Activated naive CD8-positive, alpha-beta T cell treated with anti-CD3 and anti-CD28 coated beads, Interleukin-2, amount 50 U/mL, for 24 hours (primary cell): Measurements from ENCODE around the gene HOXD3.

Experiments used
- ATAC-seq: fragments of 150-1000 bp; cut with Tn5 transposase; one replicate; pipeline ENCODE4 v1.10.0; 2021
- DNase-seq: peaks from one replicate; pipeline ENCODE4 v3.0.0; 2021
- H3K27ac Mint-ChIP-seq: one replicate; pipeline ENCODE4 v1.8.0; 2021; ENCODE audit warnings: mild to moderate bottlenecking, mixed read lengths
- H3K27me3 Mint-ChIP-seq: one replicate; pipeline ENCODE4 v1.8.0; 2021; ENCODE audit warnings: mixed read lengths
- H3K36me3 Mint-ChIP-seq: one replicate; pipeline ENCODE4 v1.8.0; 2021; ENCODE audit warnings: low read depth, mixed read lengths
- H3K4me1 Mint-ChIP-seq: one replicate; pipeline ENCODE4 v1.8.0; 2021; ENCODE audit warnings: mixed read lengths
- H3K4me3 Mint-ChIP-seq: one replicate; pipeline ENCODE4 v1.8.0; 2021; ENCODE audit warnings: mild to moderate bottlenecking, moderate library complexity, mixed read lengths
- H3K9me3 Mint-ChIP-seq: one replicate; pipeline ENCODE4 v1.8.0; 2021; ENCODE audit warnings: mixed read lengths

Gene HOXD3

DNA sequence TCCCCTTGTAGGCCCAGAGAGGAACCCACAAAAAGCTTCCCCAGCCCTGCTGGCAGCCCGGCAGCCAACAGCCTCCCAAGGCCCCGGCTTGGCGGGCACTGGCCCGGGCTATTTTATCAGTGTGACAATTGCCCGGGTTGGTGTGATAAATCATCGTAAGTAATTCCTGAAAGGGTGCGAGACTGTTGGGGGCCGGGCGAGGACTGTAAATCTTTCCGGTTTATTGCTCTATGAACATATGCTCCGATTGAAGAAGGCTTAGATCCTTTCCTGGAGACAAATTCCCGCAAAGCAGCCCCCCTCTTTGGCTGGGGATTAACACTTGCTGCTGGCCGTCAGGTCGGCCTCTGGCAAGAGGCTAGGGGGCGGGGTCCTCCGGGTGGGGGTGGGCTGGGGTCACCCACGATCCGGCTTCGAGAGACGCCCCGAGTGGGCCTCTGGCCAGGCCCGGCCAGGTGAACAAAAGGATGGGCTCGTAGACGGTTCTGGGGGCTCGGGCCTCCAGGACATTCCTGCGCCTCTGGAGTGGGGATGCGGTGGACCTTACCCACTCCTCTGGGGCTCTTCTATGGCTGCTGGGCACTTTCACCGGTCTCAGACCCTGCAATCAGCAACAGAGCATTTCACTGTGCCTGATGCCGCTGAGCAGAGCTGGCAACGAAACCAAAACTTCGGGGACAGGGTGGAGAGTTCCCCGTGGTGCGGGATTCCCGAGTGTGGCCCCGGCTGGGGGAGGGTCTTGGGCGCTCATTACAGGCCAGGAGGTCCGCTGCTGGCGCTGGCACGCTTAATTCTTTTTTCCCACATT lies 2.0 kb downstream of the HOXD3 start:
- H3K9me3 Mint-ChIP-seq = peaks cover 5% of the 10 kb centered on the region
- no peak overlapping the region for H3K4me3 Mint-ChIP-seq
- ATAC-seq = no peak
- H3K36me3 Mint-ChIP-seq = no peaks in the 10 kb centered on the region
- H3K27ac Mint-ChIP-seq = no peak overlapping the region
- H3K4me1 Mint-ChIP-seq = peaks cover 12% of the 10 kb centered on the region
- peaks cover 86% of the 10 kb centered on the region for H3K27me3 Mint-ChIP-seq
- DNase-seq = no peak

DNA sequence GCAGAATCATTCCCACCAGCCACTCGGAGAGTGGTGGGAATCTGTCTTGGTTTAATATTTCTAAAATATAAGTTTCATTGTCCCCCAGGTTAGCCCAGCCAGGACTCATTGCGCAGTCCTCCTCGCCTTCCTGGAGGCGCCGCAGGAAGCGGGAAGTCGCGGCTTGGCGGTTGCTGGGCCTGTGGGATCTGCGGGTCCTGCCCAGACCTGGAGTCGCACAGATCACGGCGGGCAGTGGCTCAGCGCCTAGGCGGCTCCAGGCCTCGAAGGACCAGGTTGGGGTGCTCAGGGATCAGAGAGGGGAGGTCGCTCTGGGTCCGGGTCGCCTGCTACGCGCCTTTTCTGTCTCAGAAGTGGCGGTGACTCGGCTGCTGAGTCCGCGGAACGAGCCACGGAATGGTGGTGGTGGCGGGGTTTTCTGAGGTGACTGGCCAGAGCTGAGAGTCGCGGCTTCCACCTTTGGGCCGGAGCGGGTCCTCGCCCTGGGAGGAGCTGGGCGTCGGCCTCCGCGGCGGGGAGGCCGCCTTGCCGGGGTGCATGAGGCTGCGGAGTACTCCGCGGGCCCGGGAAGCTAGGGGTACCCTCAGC lies 2.6 kb downstream of the HOXD3 start:
- DNase-seq (no peak), ATAC-seq (no peak)
- Mint-ChIP-seq H3K27me3 (peaks cover 86% of the 10 kb centered on the region), H3K9me3 (peaks cover 7% of the 10 kb centered on the region), H3K4me1 (peaks cover 12% of the 10 kb centered on the region), H3K27ac (no peak overlapping the region), H3K4me3 (no peak overlapping the region), H3K36me3 (no peaks in the 10 kb centered on the region)

DNA sequence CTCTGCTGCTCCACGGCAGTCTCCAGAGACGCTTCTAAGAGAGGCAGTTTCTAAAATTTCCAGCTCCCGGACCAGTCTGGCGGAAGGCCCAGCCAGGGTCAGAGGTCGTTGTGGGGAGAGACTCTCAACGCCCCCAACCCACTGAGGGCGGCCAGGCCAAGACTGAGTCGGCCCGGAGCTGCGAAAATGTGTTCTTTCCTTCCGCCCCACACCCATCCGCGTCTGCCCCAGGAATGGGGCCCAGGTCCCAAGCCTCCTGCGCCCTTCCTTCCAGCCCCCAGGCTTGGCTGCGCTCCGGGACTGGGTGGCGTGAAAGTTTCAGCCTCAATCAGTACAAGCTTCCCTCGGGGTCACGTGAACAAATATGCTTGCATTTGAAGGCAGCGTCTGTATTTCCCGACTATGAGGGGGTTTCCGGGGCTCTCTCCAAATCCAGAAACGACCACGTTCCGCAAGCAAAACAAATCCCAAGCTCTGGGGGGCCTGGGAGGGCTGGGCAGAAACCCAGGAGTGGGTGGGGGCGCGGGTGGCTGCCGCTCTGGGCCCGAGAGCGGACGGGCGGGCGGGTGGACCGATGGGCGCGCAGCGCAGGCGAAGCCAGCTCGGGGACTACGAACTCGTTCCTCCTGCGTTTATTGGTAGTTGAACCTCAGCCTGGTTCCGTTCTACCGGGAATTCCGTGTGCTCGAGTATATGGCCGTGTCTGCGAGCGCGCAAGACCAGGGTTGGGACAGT lies 3.3 kb downstream of the HOXD3 start:
- H3K9me3 Mint-ChIP-seq = peaks cover 7% of the 10 kb centered on the region
- no peaks in the 10 kb centered on the region for H3K36me3 Mint-ChIP-seq
- H3K4me3 Mint-ChIP-seq = no peak overlapping the region
- peaks cover 88% of the 10 kb centered on the region for H3K27me3 Mint-ChIP-seq
- DNase-seq (no peak), ATAC-seq (no peak)
- no peak overlapping the region for H3K27ac Mint-ChIP-seq
- peaks cover 12% of the 10 kb centered on the region for H3K4me1 Mint-ChIP-seq

DNA sequence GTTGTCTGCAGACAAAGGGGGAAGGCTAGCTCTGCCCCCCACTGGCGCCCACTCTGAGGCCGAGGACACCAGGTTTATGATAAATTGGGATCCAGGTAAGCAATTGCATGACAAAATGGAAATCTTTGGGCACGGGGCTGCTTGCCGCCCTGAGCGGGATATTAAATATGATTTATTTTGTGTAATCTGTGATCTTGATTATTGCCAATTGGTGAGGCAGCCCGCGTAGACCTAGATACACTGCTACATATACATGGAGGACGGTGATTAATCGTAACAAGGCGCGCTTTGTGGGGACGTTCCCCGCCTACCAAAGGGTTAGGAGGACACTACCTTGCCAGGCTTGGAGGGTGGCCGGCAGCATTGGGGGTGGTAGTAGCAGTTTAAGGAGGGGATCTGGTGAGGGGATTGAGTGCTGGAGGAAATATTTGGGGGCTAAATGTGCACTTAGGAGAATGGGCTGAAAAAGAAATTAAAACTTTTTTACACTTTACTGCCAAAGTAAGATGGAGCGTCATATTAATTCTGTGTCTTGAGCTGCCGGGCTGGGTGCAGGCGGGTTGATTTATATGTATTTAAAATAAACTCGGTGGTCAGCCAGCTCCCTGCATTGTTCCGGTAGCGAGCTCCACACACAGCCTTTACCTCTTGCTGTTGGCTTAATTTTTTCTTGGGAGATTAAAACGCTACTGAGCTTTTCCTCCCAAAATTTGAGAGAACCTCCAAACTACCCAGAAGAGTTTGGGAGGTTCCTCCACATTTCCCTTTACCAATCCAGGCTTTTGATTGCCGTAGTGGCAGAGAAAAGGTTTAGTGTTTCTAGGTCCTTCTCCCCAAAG lies 4.1 kb downstream of the HOXD3 start:
- Mint-ChIP-seq H3K9me3 (peaks cover 7% of the 10 kb centered on the region), H3K27me3 (peaks cover 88% of the 10 kb centered on the region), H3K4me1 (peaks cover 12% of the 10 kb centered on the region), H3K4me3 (no peak overlapping the region), H3K36me3 (no peaks in the 10 kb centered on the region), H3K27ac (no peak overlapping the region)
- ATAC-seq (no peak), DNase-seq (no peak)

DNA sequence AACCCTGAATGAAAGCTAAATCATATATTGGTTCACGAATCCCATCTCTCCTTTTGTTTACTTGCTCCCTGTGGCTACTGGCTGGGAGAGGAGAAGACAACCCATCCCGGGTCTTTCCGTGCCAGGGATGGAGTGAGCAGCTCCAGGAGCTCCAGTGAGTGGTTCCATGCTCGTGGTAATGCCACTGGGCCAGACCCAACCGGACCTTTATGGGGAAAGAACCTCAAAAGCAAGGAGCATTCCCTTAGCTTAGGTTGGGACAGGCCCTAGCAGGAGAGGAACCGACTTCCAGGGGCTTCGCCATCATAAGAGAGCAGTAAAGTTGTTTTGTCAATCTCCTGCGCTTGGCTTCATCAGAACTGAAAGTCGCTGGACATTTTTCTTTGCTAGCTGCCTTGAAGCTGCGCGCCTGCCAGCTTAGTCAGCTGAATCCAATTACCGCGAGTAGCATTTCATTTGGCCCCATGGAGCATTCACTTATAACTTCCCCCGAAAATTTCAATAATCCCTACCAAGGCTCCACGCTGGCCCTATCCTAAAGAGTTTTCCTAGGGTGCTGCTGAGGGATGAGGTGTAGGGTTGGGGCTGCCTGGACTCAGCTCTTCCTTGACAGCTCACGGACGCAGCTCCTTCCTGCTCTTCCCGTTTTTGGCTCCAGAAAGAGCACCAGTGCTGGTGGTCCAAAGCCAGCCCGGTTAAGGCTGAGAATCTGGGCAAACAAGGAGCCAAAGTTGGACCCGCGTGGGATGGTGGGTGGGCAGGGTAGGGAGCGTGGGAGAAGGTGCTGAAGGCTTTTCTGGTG lies 4.9 kb downstream of the HOXD3 start:
- peaks cover 12% of the 10 kb centered on the region for H3K4me1 Mint-ChIP-seq
- no peak for ATAC-seq
- no peak overlapping the region for H3K27ac Mint-ChIP-seq
- no peaks in the 10 kb centered on the region for H3K36me3 Mint-ChIP-seq
- no peak for DNase-seq
- peaks cover 7% of the 10 kb centered on the region for H3K9me3 Mint-ChIP-seq
- peaks cover 88% of the 10 kb centered on the region for H3K27me3 Mint-ChIP-seq
- H3K4me3 Mint-ChIP-seq = no peak overlapping the region

DNA sequence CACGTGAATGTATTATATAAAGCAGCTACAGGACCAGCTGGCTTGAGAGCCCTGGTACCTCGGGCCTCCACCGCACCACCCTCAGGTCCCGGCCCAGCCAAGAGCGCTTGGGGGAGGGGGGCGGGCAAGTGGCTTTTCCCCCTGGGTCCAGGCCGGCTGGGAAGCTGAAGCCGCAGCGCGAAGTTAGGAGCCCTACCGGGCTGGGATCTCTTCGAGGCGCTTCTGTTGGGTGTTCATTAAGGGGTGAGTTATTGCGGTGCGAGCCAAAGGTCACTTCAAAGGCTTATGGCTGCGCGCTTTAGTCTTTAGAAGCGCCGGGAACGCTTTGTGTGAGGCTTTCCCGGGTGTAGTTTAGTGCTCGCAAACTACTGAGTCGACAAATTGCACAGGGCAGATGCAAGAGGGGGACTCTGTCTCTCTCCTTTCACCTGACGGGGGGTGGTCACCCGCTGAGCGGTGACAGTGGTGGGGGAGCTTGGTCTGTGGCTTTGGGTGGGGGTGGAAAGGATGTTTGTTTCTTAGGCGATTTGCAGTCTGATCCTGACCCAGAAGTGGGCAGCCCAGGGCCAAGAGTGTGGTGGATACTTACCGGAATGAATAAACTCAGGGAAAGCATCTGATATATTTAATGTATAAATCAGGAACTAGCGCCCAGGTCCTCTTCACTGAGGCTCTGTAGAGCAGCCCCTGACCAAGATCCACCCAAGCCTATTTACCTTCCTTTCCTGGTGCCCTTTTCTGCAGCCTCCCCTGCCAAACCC lies 6.0 kb downstream of the HOXD3 start:
- H3K36me3 Mint-ChIP-seq = no peaks in the 10 kb centered on the region
- ATAC-seq (no peak), DNase-seq (no peak)
- H3K27me3 Mint-ChIP-seq = peaks cover 91% of the 10 kb centered on the region
- H3K27ac Mint-ChIP-seq = no peak overlapping the region
- peaks cover 7% of the 10 kb centered on the region for H3K9me3 Mint-ChIP-seq
- peaks cover 6% of the 10 kb centered on the region for H3K4me1 Mint-ChIP-seq
- H3K4me3 Mint-ChIP-seq = no peak overlapping the region

DNA sequence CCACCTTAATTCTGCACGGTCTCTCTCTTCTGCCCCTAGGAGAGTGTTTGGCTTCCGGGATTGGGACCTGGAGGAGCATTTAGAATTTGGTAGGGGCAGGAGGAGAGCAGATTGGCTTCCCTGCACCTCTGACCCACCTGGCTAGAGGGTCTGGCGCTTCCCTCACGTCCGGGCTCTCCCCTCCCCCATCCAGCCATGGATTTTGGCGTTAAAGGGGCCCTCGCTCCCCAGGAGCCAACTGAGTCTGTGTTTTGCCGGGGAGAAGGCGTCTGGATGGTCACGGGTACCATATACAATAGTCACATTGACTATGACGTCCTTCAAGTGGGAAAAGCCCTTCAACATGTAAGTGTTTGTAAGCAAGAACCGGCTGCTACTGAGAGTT lies 6.6 kb downstream of the HOXD3 start:
- Mint-ChIP-seq H3K9me3 (peaks cover 7% of the 10 kb centered on the region), H3K27ac (no peak overlapping the region), H3K27me3 (peaks cover 87% of the 10 kb centered on the region), H3K4me1 (peaks cover 2% of the 10 kb centered on the region), H3K4me3 (no peak overlapping the region), H3K36me3 (no peaks in the 10 kb centered on the region)
- ATAC-seq = no peak
- no peak for DNase-seq

DNA sequence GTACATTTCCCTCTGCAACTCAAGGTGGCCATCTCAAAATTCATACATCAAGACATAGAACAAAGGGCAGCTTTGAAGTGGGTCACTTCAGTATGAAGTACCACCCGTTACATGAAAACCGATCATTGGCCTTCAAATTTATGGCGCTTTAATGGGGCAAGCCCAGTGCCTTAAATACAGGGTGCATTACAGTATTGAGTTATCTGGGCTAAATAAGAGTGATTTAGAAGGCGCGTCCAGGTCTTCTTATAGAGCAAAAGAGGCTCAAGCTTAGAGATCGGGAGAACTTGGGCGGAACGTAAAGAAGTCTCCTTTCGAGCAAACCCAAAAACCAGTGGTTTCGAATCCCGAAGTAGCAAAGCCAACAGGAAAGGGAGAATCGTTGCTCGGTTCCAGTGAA lies 7.1 kb downstream of the HOXD3 start:
- Mint-ChIP-seq H3K27ac (peak overlapping the region; percentile 1), H3K4me1 (peaks cover 2% of the 10 kb centered on the region), H3K36me3 (no peaks in the 10 kb centered on the region), H3K9me3 (peaks cover 7% of the 10 kb centered on the region), H3K27me3 (peaks cover 85% of the 10 kb centered on the region), H3K4me3 (no peak overlapping the region)
- no peak for ATAC-seq
- DNase-seq = no peak

DNA sequence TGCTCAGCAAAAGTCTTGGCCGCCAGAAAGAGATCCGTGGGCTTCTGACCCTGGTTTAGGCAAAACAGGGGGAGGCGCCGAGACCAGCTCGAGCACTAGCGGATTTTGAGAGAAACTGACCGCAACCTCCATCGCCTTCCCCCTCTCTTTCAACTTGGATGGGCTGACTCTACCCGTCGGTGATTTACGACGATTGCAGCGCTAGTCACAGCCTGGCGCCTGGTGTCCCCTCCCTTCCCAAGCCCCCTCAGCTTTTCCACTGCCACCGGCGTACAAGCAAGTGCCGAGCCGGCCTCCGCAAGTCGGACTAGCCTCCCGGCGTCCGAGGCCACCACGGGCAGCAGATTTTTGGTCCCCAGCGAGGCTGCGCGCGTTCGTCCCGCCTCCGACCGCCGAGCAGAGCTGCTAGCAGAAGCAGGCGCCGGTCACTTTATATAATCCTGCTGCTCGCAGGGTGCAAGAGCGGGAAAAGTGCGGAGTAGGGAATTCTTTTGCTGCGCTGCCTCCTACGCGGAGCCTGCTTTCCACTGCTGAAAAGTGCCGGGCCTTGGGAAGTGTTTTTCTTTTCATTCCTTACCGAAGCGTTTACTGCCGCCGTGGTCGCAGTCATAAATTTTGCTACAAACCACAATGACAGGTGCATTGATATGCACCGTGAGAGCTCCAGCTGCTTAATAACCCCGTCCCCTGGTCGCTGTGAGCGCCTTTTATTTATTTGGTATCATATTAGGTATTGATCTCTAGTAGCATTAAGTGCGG lies 7.7 kb downstream of the HOXD3 start:
- H3K4me1 Mint-ChIP-seq = no peaks in the 10 kb centered on the region
- DNase-seq = no peak
- peaks cover 7% of the 10 kb centered on the region for H3K9me3 Mint-ChIP-seq
- ATAC-seq = no peak
- no peak overlapping the region for H3K4me3 Mint-ChIP-seq
- H3K36me3 Mint-ChIP-seq = no peaks in the 10 kb centered on the region
- peaks cover 84% of the 10 kb centered on the region for H3K27me3 Mint-ChIP-seq
- H3K27ac Mint-ChIP-seq = no peak overlapping the region

DNA sequence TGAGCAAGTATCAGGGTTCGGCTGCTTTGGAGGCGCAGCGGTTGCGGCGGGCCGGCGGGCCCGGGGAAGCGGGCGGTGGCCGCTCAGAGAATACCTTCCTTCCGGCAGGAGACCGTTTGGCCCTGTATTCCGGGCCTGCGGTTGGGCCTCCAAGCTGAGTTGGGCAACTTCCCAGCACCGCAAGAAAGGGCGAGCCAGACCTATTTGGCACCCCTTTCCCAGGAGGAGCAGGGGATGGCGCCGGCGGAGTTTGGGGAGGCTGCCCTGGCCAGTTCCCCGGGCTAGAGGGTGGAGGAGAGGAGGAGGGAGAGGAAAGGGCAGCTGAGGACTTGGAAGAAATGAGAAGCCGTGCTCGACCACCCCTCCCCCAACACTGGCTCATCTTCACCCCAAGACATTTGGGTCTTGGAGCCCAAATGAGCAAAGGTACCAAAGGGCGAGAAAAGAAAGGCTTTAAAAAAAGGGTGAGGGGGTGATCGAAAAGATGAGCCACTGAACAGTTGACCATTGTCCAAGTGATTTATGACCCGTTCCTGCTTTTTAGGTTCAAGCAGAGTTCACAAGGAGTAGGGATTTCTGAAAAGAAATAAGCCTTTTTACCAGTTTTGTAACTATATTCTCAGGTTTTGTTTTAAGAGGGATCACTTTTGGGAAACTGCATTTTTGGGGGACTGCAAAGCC lies 8.4 kb downstream of the HOXD3 start:
- H3K4me3 Mint-ChIP-seq = no peak overlapping the region
- DNase-seq (no peak), ATAC-seq (no peak)
- peaks cover 83% of the 10 kb centered on the region for H3K27me3 Mint-ChIP-seq
- H3K36me3 Mint-ChIP-seq = no peaks in the 10 kb centered on the region
- H3K27ac Mint-ChIP-seq = no peak overlapping the region
- H3K9me3 Mint-ChIP-seq = peaks cover 7% of the 10 kb centered on the region
- no peaks in the 10 kb centered on the region for H3K4me1 Mint-ChIP-seq

DNA sequence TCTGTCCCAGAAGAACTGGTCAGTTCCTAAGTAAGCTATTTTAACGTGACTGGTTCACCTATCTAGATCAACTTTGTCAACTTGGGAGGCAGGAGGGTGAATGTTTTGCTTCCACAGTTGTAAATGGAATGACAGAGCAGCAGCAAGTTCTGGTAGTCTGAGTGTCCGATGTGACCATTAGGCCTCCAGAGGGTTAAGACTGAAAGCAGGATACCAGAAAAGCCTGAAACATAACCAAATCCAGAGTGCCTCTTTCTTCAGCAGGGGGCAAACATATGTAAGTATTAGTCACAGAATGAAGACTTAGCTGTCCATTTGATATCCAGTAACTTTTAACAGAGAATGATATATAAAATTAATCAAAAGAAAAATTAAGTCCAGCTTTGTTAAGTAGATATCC lies 9.2 kb downstream of the HOXD3 start:
- no peak for ATAC-seq
- Mint-ChIP-seq H3K4me3 (no peak overlapping the region), H3K36me3 (no peaks in the 10 kb centered on the region), H3K4me1 (no peaks in the 10 kb centered on the region), H3K27me3 (peaks cover 83% of the 10 kb centered on the region), H3K9me3 (peaks cover 7% of the 10 kb centered on the region), H3K27ac (no peak overlapping the region)
- no peak for DNase-seq

DNA sequence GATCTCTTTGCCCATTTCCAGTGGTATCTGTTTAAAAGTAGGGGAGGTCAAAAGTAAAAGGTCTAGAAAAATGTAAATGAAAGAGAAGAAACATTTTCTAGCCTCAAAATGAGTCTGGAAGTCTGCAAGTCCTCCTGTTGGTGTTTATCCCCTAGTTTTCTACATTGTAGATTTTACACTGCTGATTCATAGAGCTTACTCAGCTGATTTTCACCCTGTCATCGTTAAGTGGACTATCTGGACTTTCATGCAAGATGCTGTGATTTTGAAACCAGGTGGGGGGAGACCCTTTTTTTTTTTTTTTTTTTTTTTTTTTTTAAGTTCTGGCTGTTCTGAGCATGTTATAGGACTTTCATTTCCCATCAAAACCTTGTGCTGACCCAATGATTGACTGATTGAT lies 10.3 kb downstream of the HOXD3 start:
- Mint-ChIP-seq H3K27ac (no peak overlapping the region), H3K27me3 (peaks cover 80% of the 10 kb centered on the region), H3K4me1 (no peaks in the 10 kb centered on the region), H3K36me3 (no peaks in the 10 kb centered on the region), H3K4me3 (no peak overlapping the region), H3K9me3 (peaks cover 7% of the 10 kb centered on the region)
- DNase-seq (no peak), ATAC-seq (no peak)
